ENCODE results near the gene ABCC11.

DNA sequence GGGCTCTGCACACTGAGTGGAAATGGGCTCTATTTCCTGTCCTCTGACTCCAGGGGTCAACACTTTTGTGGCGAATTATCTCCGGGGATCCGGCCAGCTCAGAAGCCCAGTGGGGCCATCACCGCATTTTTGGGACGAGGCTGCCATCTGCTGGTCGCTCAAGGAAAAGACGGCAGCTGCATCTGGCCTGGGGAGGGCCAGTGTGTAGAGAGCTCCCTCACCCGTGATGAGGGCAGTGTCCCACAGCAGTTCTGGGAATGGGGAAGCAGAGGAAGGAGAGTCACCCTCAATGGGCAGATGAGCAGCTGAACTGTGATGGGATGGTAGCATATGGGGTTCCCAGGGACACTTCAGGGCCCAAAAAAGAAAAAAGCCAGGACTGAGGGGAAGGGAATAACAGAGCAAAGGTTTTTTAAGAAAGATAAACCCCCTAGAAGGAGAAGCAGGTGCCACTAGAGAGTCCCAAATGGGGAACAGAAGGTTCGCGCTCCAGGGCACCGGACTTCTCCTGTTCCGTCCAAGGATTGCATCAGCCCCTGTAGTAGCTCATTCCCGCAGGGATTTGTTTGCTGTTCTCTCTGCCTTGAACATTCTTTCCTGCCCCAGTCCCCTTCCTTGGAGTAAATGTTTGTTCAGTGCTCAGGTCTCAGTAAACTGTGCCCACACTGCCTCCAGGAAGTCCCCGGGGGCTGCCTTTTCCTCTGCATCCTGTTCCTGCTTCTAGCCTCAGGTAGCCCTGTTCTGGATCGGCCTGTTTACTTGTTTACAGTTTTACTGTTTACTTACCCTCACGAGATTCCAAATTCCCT, 82.2 kb downstream of the ABCC11 start:
- TF ChIP-seq EZH2 (IDR thresholded peaks at IDR 0.05; ENCODE audit: insufficient read depth, poor library complexity, severe bottlenecking) (no peak), EZH2phosphoT487 (IDR thresholded peaks at IDR 0.05; ENCODE audit: insufficient read depth, low read depth) (no peak)
